ENCODE data around the gene C15orf40. TPM values are rescaled to one million over a fixed set of nuclear protein-coding genes. Genes with fewer than 3 reads are reported as not detected.

Gene C15orf40
- total RNA-seq, 2 experiments from 2014 or later: 11.8 to 12.3 TPM

Other genes with a start within 250 kb of the C15orf40 start
- not detected for gene FSD2, start 205.6 kb downstream of the C15orf40 start, total RNA-seq
- gene WHAMM, start 202.0 kb downstream of the C15orf40 start, total RNA-seq: 100 to 1,000 TPM; 123 to 124 TPM
- 1 to 10 TPM in 1 of 2 experiments, under 1 TPM in 1; 0.98 to 1.1 TPM for gene HOMER2, start 58.9 kb downstream of the C15orf40 start, total RNA-seq
- gene RAMAC, start 25.4 kb downstream of the C15orf40 start, total RNA-seq: 10 to 100 TPM; 27.7 to 32.4 TPM
- 10 to 100 TPM; 32.5 to 33.6 TPM for gene BTBD1, start 55.6 kb upstream of the C15orf40 start, total RNA-seq
- not detected for gene TM6SF1, start 96.0 kb upstream of the C15orf40 start, total RNA-seq
- 10 to 100 TPM; 12.7 to 15.5 TPM for gene HDGFL3, start 196.2 kb upstream of the C15orf40 start, total RNA-seq

All from CD8-positive, alpha-beta T cell (primary cell).